Stimulated activated CD4-positive, alpha-beta T cell treated with anti-CD3 and anti-CD28 coated beads, Interleukin-15, amount 100 ng/mL, for 1 hour (primary cell): Measurements from ENCODE around the gene C22orf39.

Experiments
- DNase-seq, 2 donors: peaks; one replicate each; pipeline ENCODE4 v3.0.0-alpha.2; 2020; ENCODE audit warnings: low read depth in 1 of 2, low spot score in 1 of 2

C22orf39 gene

DNA sequence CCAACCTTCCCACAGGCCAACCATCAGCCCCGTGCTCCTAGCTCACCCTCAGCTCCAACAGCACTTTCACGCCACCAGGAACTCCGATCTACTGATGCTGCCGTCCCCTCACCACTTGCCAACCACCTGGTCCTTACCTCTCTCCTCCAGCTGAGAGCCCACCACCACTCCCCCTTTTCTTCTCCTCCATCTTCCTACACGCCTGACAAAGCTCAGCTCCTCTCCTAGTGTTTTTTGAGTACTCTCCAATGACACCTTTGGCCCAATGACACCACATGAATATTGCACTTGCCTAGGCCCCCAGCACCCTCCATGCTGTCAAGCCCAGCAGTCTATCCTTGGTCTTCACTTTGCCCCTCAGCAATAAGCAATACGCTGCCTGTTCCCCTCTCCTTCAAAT lies 46.6 kb downstream of the C22orf39 start:
- no peak for DNase-seq

- DNase-seq, result no peak
Observed at GRCh38 chr22:19398652-19399051, 48.9 kb downstream of the C22orf39 start.

DNA sequence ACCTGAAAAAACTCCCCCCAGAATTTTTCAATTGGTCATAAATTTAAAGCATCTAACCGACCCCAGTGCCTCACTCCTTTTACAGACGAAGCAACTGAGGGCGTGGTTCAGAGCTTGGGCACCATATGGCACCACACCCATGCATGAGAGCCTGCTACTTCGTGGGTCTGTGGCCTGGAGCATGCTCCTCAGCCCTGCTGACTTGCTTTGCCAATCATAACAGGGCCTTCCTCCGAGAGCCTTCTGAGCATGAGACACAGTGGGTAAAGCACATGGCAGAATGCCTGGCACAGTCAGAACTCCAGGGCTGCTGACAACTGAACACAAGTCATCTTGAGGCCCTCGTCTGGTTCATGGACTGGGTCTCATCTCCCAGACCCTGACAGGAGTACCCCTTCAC lies 49.3 kb downstream of the C22orf39 start:
- no peak for DNase-seq

DNA sequence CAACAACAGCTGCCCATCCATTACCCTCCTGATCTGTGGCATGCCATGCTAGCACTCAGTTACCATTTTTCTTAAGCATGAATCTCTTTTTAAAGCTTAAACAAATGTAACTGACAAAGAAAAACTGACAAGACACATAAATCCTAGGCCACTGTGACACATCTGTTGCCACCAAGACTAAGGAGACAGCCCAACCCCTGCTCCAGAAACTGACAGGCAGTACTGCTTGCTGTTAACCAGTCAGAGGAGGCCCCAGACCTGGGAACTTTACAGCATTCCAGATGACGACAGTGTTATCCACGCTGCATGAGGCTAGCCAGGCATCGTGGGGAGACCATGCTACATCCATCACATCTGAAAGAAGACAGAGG lies 49.8 kb downstream of the C22orf39 start:
- DNase-seq, result no peak

- no peak for DNase-seq
Observed at GRCh38 chr22:19396934-19397733, 50.4 kb downstream of the C22orf39 start.

DNA sequence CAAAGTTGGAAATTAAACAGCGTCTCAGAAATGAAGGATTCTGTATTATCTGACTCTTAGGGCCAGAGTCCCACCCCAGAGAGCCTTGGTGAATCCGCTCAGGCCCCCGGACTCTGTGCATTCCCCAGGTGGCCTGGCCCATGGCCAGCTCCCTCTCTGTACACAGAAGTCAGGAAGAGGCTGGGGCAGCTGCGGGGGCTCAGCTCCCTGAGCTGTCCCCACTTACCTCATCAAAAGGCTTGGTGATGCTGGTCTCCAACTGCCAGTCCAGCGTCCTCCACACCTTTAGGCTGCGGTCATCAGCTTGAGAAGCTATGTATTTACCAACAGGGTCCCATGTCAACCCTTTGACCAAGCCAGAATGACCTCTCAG lies 51.0 kb downstream of the C22orf39 start:
- DNase-seq, result no peak

DNA sequence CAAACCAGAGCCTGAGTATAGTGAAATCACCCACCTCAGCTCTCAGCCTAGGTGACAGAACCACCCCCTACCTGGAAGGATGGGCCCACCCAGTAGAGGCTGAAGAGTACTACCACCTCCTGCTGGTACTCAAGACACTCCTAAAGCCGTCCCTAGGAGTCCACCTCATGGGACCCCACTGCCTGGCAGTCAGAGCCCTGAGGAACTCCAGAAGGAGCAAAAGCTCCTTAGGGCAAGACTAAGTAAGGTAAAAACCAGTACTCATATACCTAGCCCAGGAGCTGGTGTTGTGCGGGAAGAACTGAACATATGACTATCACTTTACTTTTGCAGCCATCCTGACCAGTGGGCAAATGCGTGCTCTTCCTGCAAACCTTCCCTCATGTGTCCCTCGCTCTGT lies 52.2 kb downstream of the C22orf39 start:
- no peak for DNase-seq

DNA sequence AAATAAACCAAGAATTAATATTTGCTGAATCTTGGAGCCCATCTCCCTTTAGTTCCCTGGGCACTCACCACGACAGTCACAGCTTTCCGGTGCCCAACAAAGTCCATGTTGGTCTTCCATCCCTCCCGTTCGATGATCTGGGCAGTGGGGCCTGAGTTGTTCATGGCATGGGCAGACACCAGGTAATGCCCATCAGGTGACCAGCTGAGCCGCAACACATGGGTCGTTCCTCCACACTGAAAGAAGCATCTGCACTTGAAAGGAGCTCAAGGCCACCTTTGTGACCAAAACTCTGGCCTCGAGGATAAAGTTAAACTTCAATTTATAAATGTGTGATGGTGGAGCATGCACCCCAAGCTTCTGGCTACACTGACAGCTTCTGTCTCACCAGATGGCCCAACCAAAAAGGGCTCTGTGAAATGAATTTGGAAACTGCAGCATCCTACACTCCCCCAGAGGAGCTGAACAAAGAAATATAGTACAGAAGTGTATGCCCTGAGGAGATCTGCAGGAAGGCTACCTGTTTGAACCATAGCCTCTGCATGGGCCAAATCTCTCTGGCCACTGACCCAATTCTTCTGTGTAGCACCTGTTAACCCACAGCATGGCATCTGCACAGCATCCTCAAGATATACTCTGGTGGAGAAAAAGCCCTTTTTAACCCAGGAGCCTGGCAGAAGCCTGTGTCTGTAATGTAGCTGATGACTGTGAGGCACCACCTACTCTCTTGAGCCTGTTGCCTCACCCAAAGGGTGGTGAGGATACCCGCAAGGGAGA lies 53.0 kb downstream of the C22orf39 start:
- DNase-seq, result no peak

- no peak for DNase-seq
Observed at GRCh38 chr22:19393704-19394103, 53.8 kb downstream of the C22orf39 start.
